Measurements from ENCODE around the gene RHEX.
"Not testable (repeated sequence)": the region's sequence is repeated elsewhere in the genome, so short reads cannot be mapped to it uniquely, and the experiment has no call there.

RHEX gene

DNA sequence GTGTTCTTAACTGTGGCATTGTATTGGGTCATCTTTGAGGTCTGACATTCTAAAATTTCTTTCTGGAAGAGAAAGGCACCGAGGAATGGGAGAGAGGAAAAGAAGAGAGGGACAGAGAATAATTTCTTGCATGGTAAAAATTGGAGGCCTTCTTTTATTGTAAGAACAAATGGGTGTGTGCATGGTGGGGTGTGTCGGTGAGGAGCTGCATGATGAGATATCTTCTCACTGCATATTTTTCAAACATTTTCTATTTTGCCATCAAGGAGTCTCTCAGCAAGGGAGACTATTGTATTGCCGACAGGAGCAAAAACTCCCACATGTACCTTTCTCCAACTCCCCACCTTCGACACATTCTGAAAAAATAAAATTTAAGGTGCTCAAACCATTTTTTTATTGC lies 22.8 kb upstream of the RHEX start:
- no peak for DNase-seq (ENCODE audit: low read depth in 2 of 2)

DNA sequence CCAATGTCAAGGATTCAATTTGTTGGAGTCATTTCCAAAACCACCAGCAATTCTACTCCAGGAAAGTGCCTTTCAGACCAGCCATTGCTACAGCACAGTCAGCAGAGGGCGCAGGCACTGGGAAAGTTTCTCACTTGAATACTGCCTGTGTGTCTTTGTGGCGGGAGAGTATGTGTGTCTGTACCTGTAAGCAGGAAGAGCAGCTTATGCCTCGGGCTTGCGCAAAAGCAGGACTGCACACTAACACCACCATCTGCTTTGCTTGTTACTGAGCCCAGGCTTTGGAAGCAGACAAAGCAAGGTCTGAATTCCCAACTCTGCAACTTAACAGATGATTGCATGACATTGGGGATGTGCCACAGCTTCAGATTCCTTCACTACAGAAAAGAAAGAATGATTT lies 22.3 kb upstream of the RHEX start:
- DNase-seq (ENCODE audit: low read depth in 2 of 2): peak; percentile 13 to 40

DNA sequence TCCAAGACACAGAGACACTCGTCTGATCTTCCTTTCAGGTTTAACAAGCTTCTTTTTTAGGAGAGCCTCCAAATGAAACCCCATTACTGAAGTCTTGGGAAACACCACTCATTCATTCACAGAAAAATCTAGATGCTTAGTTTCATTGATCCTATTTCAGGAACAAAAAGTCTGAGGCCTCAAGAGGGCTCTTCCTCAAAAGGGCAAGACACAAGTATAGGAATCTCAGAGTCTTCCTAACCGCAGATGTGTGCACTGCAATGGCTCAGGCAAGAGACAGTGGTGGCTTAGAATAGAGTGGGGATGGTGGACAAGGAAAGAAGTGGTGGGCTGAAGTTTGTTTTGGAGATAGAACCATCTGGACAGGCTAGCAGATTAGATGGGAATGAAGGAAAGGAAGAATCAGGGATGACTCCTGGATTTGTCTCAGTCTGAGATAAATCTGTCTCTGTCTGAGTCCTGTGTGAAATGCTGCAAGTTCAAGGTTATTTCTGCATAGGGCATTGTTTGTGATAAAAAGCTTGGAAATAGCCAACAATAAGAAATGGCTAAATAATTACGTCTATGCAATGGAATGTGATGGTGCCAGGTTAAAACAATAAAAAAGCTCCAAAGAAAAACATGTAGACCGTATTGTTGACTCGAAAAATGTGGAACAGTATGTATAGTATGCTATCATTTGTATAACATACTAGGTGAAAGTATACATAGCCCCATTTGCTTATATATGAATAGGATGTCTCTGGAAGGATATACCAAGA lies 20.4 kb upstream of the RHEX start:
- no peak for DNase-seq (ENCODE audit: low read depth in 2 of 2)

DNA sequence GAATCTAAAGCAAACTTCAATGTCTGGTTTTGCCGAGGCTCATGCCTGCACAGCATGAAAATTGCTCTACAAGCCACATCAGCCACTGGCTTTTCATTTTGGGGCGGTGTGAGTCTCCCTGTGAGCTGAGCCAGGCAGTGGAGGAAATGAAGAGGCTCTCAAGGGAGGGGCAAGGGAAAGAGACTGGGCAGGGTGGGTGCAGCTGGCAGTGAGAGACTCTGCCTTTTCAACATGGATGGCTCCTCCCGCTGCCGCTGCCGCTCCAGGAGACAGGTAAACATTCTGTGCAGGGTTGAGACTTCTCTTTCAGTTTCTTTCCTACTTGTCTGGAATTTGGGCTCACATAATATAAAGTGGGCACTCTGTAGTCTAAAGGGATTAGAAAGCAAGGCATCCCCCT lies 17.9 kb upstream of the RHEX start:
- DNase-seq (ENCODE audit: low read depth in 2 of 2): no peak

DNA sequence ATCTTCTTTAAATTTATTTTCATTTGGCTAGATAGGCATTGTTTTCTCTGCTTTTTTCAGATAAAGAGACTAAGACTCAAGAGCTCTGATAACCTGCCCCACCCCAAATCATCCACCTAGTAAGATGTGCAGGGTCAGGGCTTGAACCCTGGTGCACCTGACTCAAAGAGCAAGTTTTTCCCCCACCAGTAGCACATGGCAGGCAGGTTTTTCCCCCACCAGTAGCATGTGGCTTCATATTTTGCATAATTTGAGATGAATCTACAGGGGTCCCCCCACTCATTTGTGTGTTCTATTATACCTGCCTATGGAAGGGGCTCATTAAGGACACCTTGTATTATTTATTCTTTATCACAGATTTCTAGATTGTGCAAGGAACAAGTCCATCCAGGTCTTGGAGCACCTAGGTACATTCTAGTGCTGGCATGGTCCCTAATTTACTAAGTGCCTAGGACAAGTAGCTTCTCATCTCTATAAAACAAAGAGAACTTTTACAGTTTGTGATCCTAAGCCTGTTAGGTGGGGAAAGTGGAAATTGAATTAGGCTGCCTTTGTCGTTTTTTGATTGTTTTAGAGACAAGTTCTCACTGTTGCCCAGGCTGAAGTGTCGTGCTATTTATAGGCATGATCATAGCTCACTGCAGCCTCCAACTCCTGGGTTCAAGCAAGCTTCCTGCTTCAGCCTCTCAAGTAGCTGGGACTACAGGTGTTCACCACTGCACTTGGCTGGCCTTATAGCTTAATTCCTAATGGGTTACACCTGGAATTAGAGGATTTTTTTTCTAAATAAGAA lies 16.1 kb upstream of the RHEX start:
- DNase-seq (ENCODE audit: low read depth in 2 of 2): no peak

DNA sequence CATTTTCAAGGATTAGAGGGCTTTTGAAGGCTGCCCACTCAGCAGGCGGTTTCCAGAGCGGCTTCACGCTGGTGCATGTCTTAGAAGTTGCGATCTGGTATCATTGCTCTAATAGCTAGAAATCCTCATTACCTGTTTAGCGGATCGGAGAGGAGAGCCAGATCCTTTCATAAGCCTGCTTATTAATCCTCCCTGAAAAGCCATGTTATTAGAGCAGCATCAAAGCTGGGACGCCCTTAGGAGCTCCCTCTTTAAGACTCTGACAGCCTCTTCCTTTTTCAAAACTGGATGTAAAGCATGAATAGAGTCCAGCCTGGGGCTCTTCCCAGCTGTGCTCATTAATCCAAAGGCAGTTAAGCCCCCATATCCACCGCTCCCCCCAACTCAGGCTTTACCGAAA lies 15.4 kb upstream of the RHEX start:
- no peak for DNase-seq (ENCODE audit: low read depth in 2 of 2)

DNA sequence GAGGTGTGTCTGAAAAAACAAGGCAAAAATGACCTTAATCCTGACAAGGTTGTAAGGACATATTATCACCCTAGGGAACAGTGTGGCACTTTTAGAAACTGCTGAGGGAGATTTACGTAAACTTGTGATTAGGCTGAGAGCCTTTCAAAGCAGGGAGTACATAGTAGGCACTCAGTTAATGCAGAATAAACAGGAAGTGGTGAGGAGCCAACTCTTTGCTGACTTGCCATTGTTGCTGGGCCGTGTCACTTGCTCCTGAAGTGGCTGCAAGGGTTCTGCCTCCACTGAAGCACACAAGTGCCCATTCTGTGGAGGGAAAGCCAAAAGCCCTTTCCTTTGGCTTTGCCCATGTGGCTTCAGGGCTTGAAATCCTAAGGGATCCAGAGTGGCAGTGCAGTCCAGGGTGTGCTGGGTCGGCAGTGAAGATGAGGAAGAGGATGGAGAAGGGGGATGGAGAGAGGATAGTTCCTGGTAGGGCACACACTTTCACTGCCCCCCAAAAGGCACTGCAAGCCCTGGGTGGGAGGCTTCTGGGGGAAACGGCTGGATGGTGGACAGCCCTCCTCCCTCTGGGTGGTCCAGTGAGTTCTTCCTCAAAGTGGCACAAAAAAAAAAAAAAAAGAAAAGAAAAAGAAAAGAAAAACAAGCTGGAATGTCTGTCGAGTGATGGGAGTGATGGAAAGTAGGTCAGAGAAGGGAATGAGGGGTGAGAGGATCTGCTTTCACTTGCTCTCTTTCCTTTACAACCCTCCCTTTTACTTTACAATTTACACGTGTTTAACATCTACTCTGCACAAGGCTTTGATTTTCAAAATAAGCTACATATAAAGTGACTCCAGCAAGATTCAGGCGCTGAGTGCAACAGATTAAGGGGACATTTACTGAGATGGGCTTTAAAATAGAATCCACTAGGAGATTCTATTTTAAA lies 13.7 kb upstream of the RHEX start:
- DNase-seq (ENCODE audit: low read depth in 2 of 2): no peak

DNA sequence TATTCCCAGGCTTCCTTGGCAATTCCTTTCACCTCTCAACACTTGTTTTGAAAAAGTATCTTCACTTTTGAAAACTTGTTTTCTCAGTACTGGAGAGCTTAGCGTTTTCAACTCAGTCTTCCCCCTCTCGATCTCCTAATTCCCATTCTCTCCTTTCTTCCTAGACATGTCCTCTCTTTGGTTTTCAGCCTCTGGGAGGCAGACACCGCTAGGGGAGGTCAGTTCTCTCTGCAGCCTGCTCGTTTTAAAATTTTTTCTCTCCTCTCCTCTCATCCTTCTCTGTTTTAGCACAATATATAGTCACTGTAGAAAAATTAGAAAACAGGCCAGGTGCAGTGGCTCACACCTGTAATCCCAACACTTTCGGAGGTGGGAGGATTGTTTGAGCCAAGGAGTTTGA lies 12.6 kb upstream of the RHEX start:
- DNase-seq (ENCODE audit: low read depth in 2 of 2): no peak

DNA sequence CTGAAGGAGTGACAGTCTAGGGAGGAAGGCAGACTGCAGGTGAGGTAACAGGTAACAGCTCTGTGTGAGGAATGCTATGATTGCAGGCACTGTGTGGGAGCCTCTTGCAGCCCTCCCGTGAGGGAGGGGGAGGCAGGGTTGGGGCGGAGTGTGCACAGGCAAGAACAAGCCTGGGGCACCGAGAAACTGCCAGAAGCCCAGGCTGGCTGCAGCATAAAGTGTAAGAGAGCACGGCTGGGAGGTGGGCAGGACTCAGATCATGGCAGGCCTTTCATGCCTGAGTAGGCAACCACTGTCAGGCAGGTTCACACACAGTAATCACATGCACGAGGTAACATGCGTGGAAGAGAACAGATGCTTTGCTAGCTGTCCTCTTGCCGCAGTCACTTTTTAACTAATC lies 11.3 kb upstream of the RHEX start:
- DNase-seq (ENCODE audit: low read depth in 2 of 2): no peak

DNA sequence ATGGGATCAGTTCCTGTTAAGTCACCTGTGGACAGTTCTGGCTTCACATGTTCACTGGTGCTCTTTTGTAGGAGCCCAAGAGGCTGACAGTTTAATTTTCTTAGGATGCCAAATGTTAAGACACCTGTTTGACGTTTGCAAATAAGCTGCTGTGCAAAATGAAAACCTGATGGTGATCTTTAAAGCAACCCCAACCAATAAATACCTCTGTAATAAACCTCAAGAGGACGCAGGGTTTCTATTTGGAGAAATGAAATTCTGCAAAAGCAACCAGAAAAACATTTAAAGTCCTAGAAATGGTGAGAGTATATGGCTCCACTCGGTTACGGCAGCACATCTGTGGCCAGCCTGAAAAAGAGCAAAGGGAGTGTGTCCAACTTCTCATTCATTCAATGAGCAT lies 5.7 kb upstream of the RHEX start:
- no peak for DNase-seq (ENCODE audit: low read depth in 2 of 2)

DNA sequence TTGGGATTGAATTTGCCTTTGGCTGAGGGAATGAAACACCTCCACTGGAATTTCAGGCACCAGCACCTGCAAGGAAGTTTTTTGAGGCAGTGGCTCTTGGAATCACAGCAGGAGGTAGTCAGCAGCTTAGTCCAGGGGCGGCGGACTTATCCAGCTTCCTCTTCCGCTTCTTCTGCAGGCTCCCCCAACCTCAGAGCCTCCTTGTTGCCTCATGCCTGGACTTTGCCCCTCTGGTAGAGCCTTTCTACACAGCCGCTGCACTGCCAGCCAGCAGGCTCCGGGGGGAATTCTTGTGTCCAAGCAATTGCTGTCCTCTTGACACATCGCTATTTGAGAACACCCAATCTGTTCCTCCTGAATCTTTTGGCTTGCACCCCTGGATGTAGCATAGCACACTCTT lies 4.4 kb upstream of the RHEX start:
- DNase-seq (ENCODE audit: low read depth in 2 of 2): no peak

DNA sequence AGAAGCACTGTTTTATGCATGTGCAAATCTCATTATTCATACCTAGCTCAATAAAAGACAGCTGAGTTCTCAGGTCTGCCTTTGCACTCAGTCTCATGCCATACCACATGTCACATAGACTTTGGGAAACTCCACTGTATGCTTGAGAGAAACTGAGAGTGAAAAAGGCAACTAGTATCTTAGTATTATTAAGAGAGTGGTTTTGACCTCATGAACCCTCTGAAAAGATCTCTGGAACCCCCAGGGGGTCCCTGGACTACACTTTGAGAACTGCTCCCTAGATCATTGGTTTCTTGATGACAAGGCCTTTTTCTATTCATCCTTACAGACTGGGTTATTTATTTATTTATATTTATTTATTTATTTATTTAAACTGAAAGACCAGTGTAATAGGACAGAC lies 3.7 kb upstream of the RHEX start:
- DNase-seq (ENCODE audit: low read depth in 2 of 2): no peak

DNA sequence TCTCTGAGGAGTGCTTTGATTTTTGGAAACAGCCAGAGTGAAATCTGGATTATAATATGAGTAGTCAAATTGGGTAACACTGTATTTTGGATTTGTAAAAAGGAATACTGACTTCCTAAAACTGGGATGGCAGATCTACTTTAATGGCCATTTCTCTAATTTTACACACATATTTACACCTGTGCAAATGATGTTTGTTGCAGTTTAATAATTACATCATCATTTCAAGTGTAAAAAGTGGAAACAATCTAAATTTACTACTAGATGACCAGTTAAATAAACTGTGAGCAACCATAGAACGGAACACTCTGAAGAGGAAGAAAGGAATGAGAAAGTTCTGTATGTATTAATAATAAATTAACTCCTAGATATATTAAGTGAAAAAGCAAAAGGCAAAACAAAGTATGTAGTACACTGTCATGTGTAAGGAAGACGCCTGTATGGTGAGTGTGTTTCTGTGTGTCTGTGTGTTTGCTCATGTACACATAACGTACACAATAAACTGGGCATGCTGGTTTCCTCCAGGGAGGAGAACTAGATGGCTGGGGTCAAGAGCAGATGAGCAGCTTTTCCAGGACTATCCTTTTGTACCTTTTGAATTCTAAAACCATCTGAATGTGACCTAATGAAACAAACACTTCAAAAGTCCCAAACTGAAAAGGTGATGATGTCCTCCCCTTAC lies 2.9 kb upstream of the RHEX start:
- DNase-seq (ENCODE audit: low read depth in 2 of 2): no peak

DNA sequence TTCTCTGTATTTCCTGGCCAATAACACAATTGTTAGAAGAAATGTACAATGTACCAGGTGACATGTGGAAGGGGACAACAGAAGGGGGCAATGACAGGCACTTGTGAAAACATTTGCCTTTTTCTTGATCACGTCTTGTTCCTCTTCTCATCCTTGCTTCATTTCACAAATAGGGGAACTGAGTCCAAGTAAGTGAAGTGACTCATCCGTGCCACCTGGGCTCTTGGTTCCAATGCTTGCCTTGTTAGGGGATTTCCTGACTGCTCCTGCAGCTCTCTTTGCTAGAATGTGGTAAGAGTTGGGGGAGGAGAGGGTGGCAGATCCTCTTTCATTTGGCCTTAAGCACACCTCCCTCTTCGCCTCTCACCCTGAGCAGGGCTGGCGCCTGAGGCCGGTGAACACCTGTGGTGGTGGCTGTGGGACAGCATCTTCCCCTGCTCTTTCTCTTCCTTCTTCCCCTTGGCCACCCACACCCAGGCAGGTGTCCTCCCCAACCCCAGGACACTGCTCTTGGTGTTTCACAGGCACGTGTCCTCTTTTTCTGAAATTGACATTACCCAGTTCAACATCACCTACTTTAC lies 2.2 kb upstream of the RHEX start:
- peak in 1 of 2 donors; percentile 13 for DNase-seq (ENCODE audit: low read depth in 2 of 2)

DNA sequence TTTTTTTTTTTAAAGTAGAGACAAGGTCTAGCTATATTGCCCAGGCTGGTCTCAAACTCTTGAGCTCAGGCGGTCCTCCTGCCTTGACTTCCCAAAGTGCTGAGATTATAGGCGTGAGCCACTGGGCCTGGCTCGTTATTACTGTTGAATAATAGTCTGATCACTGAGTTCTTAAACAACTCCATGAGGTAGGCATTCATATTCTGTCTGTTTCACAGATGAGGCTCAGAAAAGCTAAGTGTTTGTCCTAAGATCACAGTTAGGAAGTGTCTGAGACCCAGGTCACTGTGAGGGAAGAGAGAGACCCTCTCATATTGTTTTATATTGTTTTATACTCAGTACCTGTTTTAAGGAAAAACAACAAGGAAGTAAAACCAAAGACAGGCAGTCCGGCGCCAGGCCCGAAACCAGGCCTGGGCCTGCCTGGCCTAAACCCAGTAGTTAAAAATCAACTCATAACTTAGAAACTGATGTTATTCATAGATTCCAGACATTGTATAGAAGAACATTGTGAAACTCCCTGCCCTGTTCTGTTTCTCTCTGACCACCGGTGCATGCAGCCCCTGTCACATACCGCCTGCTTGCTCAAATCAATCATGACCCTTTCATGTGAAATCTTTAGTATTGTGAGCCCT lies 625 bp upstream of the RHEX start:
- DNase-seq (ENCODE audit: low read depth in 2 of 2): not testable (repeated sequence)

DNA sequence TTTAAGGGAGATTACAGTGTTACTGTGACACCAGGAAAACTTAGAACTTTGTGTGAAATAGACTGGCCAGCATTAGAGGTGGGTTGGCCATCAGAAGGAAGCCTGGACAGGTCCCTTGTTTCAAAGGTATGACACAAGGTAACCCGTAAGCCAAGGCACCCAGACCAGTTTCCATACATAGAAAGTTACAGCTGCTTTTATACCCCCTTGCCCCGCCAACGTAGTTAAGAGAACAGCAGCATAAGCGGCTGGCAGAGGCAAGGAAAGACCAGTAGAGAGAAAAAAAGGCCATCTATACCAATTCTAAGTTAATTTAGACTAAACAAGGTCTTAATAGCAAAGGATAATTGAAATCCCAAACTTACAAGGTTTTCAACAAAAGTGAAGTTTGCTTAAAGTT lies 643 bp downstream of the RHEX start:
- not testable (repeated sequence) for DNase-seq (ENCODE audit: low read depth in 2 of 2)

DNA sequence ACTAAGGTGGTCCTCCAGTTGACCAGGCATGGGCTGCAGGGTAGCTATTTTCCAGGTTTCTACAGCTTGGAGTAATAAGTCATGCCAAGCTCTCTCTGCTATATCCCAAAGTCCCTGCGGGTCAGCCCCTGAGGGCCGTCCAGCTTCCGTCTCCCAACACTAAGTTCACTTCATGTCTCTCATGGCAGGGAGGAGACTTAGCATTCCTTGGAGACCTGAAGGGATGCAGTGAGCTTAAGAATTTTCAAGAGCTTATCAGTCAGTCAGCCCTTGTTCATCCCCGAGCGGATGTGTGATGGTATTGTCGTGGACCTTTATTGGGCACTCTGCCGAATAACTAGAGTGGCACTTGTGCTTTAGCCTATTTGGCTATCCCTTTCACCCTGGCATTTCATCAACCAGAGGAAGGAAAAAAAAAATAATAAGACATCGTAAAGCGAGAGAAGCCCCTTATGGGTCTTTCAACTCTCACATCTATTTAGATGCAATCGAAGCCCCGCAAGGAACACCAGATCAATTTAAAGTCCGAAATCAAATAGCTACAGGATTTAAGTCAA lies 2.2 kb downstream of the RHEX start:
- not testable (repeated sequence) for DNase-seq (ENCODE audit: low read depth in 2 of 2)

DNA sequence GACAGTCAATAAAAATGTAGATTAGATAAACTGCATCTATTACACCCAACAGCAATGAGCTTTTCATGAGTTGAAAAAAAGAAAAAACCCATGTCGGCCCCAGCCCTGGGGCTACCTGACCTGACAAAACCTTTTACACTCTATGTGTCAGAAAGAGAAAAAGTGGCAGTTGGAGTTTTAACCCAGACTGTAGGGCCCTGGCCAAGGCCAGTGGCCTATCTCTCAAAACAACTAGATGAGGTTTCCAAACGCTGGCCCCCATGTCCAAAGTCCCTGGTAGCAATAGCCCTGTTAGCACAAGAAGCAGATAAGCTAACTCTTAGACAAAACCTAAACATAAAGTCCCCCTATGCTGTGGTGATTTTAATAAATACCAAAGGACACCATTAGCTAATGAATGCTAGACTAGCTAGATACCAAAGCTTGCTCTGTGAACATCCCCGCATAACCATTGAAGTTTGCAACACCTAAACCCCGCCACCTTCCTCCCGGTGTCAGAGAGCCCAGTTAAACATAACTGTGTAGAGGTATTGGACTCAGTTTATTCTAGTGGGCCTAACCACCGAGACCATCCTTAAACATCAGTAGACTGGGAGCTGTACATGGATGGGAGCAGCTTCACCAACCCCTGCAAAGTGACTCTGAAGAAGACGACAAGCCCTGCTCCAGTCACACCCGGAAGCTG lies 2.8 kb downstream of the RHEX start:
- DNase-seq (ENCODE audit: low read depth in 2 of 2): not testable (repeated sequence)

DNA sequence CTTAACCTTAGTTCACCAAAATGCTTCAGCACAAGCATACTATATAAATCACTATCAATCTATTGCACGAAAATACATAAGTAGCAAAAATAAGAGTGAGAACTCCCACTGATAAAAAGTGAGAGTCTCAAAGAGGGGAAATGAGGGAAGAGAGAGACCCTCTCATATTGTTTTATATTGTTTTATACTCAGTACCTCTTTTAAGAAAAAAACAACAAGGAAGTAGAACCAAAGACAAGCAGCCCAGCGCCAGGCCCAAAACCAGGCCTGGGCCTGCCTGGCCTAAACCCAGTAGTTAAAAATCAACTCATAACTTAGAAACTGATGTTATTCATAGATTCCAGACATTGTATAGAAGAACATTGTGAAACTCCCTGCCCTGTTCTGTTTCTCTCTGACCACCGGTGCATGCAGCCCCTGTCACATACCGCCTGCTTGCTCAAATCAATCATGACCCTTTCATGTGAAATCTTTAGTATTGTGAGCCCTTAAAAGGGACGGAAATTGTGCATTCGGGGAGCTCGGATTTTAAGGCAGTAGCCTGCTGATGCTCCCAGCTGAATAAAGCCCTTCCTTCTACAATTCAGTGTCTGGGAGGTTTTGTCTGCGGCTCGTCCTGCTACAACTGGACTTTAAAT lies 5.4 kb downstream of the RHEX start:
- DNase-seq (ENCODE audit: low read depth in 2 of 2): not testable (repeated sequence)
